Stimulated activated naive CD8-positive, alpha-beta T cell treated with anti-CD3 and anti-CD28 coated beads, Interleukin-15, Interleukin-2, amounts not matched to agents 100 ng/mL and 50 ng/mL, for 24 hours (primary cell): ENCODE results near the gene TSPO2.

Experiments used
- H3K27ac Mint-ChIP-seq: one replicate; pipeline ENCODE4 v1.8.0; 2021; ENCODE audit warnings: mild to moderate bottlenecking, mixed read lengths
- H3K27me3 Mint-ChIP-seq: one replicate; pipeline ENCODE4 v1.8.0; 2021; ENCODE audit warnings: mixed read lengths
- H3K36me3 Mint-ChIP-seq: one replicate; pipeline ENCODE4 v1.8.0; 2021; ENCODE audit warnings: low read depth, mixed read lengths
- H3K4me1 Mint-ChIP-seq: one replicate; pipeline ENCODE4 v1.8.0; 2021; ENCODE audit warnings: low read depth, mixed read lengths
- H3K4me3 Mint-ChIP-seq: one replicate; pipeline ENCODE4 v1.8.0; 2021; ENCODE audit warnings: mild to moderate bottlenecking, mixed read lengths
- H3K9me3 Mint-ChIP-seq: one replicate; pipeline ENCODE4 v1.8.0; 2021; ENCODE audit warnings: mixed read lengths

The TSPO2 gene

DNA sequence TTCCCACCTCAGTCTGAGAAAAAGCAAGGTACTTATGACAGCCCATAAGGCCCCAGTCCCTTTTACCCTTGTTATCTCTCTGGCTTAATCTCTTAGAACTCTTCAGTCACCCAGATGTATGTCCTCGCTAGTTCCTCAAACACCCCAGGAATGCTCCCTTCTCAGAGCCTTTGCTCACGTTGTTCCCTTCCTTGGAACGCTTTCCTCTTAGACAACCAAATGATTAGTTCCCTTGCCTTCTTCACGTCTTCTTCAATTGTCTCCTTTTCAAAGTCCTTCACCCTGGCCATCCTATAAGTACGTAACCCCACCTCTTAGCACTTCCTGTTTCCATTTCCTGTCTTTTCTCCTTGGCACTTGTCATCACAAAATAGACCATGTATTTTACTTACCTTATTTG, 9.6 kb downstream of the TSPO2 start:
- H3K27me3 Mint-ChIP-seq = no peaks in the 10 kb centered on the region
- H3K27ac Mint-ChIP-seq = peak overlapping the region; percentile 84
- H3K9me3 Mint-ChIP-seq = no peaks in the 10 kb centered on the region
- no peak overlapping the region for H3K4me3 Mint-ChIP-seq
- H3K36me3 Mint-ChIP-seq = peaks cover 22% of the 10 kb centered on the region
- peaks cover 16% of the 10 kb centered on the region for H3K4me1 Mint-ChIP-seq

DNA sequence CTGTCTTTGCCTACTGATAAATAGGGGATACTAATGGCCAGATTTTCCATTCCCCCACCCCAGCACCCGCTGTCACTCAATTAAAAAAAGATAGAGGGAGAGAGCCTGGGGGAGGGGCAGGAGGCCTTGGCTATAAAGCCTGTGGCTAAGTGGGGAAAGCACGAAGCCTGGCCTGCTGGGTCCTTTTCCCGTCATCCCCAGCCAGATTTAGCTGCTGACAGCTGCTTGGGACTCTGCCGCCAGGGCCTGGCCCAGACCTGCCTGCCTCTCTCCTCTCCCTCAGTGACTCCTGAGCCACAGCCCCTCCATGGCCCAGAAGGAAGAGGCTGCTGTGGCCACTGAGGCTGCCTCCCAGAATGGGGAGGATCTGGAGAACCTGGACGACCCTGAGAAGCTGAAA, 10.8 kb downstream of the TSPO2 start, which contains the start of gene APOBEC2:
Gene APOBEC2 (plus strand): TSS at position 162 of the 400 bp plus-strand sequence. CDS start 146 bp downstream, at position 308.
- H3K27me3 Mint-ChIP-seq = no peaks in the 10 kb centered on the region
- peak within 1 kb of the TSS; percentile 84 for H3K27ac Mint-ChIP-seq
- H3K4me1 Mint-ChIP-seq = peaks cover 16% of the 10 kb centered on the region
- no peak within 1 kb of the TSS for H3K4me3 Mint-ChIP-seq
- peaks cover 27% of the 10 kb centered on the region for H3K36me3 Mint-ChIP-seq
- no peaks in the 10 kb centered on the region for H3K9me3 Mint-ChIP-seq

GRCh38 chr6:41054511-41054910, 12.2 kb downstream of the TSPO2 start:
- no peaks in the 10 kb centered on the region for H3K27me3 Mint-ChIP-seq
- peaks cover 31% of the 10 kb centered on the region for H3K36me3 Mint-ChIP-seq
- H3K4me3 Mint-ChIP-seq = no peak overlapping the region
- no peaks in the 10 kb centered on the region for H3K9me3 Mint-ChIP-seq
- peaks cover 22% of the 10 kb centered on the region for H3K4me1 Mint-ChIP-seq
- H3K27ac Mint-ChIP-seq = no peak overlapping the region

GRCh38 chr6:41055149-41055548, 12.9 kb downstream of the TSPO2 start:
- H3K4me1 Mint-ChIP-seq = peaks cover 22% of the 10 kb centered on the region
- no peaks in the 10 kb centered on the region for H3K9me3 Mint-ChIP-seq
- peaks cover 36% of the 10 kb centered on the region for H3K36me3 Mint-ChIP-seq
- H3K4me3 Mint-ChIP-seq = no peak overlapping the region
- H3K27me3 Mint-ChIP-seq = no peaks in the 10 kb centered on the region
- no peak overlapping the region for H3K27ac Mint-ChIP-seq

DNA sequence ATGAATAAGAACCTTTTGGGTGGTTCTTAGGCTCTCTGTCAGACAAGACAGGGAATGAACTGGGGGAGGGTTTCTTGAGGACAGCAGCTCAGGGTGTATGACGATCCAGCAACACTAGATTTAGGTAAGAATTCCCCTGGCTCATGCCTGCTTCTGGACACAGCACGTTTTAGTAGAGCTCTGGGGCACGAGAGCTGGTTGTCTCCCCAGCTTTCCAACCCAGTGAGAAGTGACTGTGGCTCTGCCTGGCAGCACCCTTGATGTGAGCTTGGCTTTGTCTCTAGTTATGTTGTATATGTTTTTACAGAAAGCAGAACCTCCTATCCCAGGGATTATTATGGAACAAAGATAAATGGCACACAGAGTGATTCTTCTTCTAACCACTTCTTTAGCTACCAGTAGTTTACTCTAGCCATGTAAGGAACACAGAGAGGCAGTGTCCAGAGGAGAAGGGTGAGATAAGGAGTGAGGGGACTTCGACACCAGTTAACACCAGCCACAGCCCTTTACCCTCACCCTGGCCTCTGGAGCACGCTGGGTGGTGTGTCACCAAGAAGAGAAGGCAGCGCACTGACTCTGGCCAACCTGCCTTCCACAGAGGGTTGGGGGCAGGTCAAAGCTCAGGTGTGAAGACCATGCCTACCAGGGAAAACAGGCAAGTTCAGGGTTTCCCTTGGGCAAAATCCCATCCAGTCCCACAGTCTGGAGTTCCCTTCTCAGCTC, 14.7 kb downstream of the TSPO2 start:
- no peak overlapping the region for H3K4me3 Mint-ChIP-seq
- no peaks in the 10 kb centered on the region for H3K27me3 Mint-ChIP-seq
- H3K4me1 Mint-ChIP-seq = peaks cover 15% of the 10 kb centered on the region
- H3K27ac Mint-ChIP-seq = no peak overlapping the region
- H3K36me3 Mint-ChIP-seq = peaks cover 40% of the 10 kb centered on the region
- no peaks in the 10 kb centered on the region for H3K9me3 Mint-ChIP-seq

GRCh38 chr6:41058783-41059181, 16.5 kb downstream of the TSPO2 start:
- H3K4me1 Mint-ChIP-seq = peaks cover 5% of the 10 kb centered on the region
- peak overlapping the region; percentile 45 for H3K27ac Mint-ChIP-seq
- H3K4me3 Mint-ChIP-seq = no peak overlapping the region
- H3K36me3 Mint-ChIP-seq = peaks cover 52% of the 10 kb centered on the region
- no peaks in the 10 kb centered on the region for H3K9me3 Mint-ChIP-seq
- H3K27me3 Mint-ChIP-seq = no peaks in the 10 kb centered on the region

- H3K9me3 Mint-ChIP-seq = no peaks in the 10 kb centered on the region
- peaks cover 59% of the 10 kb centered on the region for H3K36me3 Mint-ChIP-seq
- no peak overlapping the region for H3K27ac Mint-ChIP-seq
- no peaks in the 10 kb centered on the region for H3K27me3 Mint-ChIP-seq
- H3K4me1 Mint-ChIP-seq = peaks cover 5% of the 10 kb centered on the region
- no peak overlapping the region for H3K4me3 Mint-ChIP-seq
These were observed 17.3 kb downstream of the TSPO2 start for GRCh38 chr6:41059556-41059955.

DNA sequence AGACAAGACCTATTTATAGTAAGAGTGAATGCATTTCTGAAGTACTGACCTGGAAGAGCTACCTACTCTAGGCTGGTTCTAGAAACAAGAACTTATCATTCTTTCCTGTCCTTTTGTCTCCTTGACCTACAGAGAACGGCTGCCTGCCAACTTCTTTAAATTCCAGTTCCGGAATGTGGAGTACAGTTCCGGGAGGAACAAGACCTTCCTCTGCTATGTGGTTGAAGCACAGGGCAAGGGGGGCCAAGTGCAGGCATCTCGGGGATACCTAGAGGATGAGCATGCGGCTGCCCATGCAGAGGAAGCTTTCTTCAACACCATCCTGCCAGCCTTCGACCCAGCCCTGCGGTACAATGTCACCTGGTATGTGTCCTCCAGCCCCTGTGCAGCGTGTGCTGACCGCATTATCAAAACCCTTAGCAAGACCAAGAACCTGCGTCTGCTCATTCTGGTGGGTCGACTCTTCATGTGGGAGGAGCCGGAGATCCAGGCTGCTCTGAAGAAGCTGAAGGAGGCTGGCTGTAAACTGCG, 19.0 kb downstream of the TSPO2 start:
- Mint-ChIP-seq H3K27me3 (no peaks in the 10 kb centered on the region), H3K36me3 (peaks cover 66% of the 10 kb centered on the region), H3K27ac (no peak overlapping the region), H3K4me1 (peaks cover 5% of the 10 kb centered on the region), H3K9me3 (no peaks in the 10 kb centered on the region), H3K4me3 (no peak overlapping the region)

GRCh38 chr6:41062056-41062455, 19.8 kb downstream of the TSPO2 start:
- Mint-ChIP-seq H3K9me3 (no peaks in the 10 kb centered on the region), H3K27me3 (no peaks in the 10 kb centered on the region), H3K27ac (no peak overlapping the region), H3K4me1 (peaks cover 11% of the 10 kb centered on the region), H3K36me3 (peaks cover 66% of the 10 kb centered on the region), H3K4me3 (no peak overlapping the region)

GRCh38 chr6:41063884-41064285, 21.6 kb downstream of the TSPO2 start:
- peaks cover 12% of the 10 kb centered on the region for H3K4me1 Mint-ChIP-seq
- H3K27me3 Mint-ChIP-seq = no peaks in the 10 kb centered on the region
- no peaks in the 10 kb centered on the region for H3K9me3 Mint-ChIP-seq
- no peak overlapping the region for H3K27ac Mint-ChIP-seq
- H3K36me3 Mint-ChIP-seq = peaks cover 70% of the 10 kb centered on the region
- no peak overlapping the region for H3K4me3 Mint-ChIP-seq

- Mint-ChIP-seq H3K27ac (no peak overlapping the region), H3K27me3 (no peaks in the 10 kb centered on the region), H3K4me1 (peaks cover 15% of the 10 kb centered on the region), H3K36me3 (peaks cover 75% of the 10 kb centered on the region), H3K4me3 (no peak overlapping the region), H3K9me3 (no peaks in the 10 kb centered on the region)
These were observed 22.6 kb downstream of the TSPO2 start for GRCh38 chr6:41064841-41065240.

GRCh38 chr6:41065550-41066026, 23.3 kb downstream of the TSPO2 start:
- Mint-ChIP-seq H3K9me3 (no peaks in the 10 kb centered on the region), H3K27me3 (no peaks in the 10 kb centered on the region), H3K36me3 (peaks cover 70% of the 10 kb centered on the region), H3K4me3 (no peak overlapping the region), H3K27ac (no peak overlapping the region), H3K4me1 (peaks cover 21% of the 10 kb centered on the region)

- no peaks in the 10 kb centered on the region for H3K9me3 Mint-ChIP-seq
- peaks cover 29% of the 10 kb centered on the region for H3K4me1 Mint-ChIP-seq
- H3K27ac Mint-ChIP-seq = no peak overlapping the region
- peaks cover 73% of the 10 kb centered on the region for H3K36me3 Mint-ChIP-seq
- H3K4me3 Mint-ChIP-seq = no peak overlapping the region
- H3K27me3 Mint-ChIP-seq = no peaks in the 10 kb centered on the region
These were observed 24.6 kb downstream of the TSPO2 start for GRCh38 chr6:41066867-41067304.

GRCh38 chr6:41071501-41071922, 29.2 kb downstream of the TSPO2 start:
- H3K36me3 Mint-ChIP-seq = peaks cover 53% of the 10 kb centered on the region

DNA sequence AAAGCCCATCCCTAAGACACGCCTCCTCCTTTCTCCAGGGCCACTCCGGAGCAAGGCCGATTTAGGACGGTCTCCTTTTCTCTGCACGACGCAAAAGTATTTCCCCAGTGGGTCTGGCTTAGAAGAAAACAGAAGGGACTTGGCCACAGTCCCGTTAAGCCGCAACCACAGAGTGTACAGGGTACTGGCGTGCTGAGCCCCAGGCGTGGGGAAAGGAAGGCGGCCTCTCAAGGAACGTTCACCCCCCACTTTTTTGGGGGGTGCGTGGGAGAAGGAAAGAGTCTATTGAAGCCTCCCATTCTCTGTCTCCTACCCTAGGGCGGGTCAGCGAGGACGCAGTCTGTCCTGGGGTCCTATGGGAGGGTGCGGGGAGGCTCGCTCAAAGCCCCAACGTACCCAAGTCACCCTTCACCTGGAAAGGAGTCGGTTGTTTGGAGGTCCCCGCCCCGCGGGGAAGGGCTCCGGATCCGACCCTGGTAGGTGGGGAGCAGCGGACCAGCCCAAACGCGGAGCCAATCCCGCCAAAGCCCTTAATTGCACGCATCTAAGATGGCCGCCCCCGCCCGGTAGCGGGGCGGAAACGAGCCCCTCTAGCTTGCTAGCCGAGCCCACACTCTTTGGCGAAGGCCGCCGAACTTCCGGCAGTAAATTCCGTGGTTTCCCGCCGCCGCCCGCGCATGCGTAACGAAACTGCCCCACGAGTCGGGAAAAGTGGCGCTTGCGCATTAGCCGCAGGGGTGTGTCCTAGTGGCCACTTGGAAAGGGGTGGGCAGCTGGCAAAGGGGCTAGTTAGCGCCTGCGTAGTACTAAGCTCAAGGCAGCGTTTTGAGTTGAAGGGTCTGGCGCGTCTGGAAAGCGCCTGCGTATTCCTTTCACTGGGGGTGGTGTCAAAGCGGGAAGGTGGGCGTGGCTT, 29.9 kb downstream of the TSPO2 start, which contains the start of gene OARD1:
Gene OARD1 (minus strand): TSS at position 434 of the 913 bp plus-strand sequence. CDS start 722 bp downstream, outside the sequence.
- Mint-ChIP-seq H3K27me3 (no peaks in the 10 kb centered on the region), H3K4me1 (peaks cover 60% of the 10 kb centered on the region), H3K4me3 (peak within 1 kb of the TSS; percentile 93), H3K36me3 (peaks cover 48% of the 10 kb centered on the region), H3K9me3 (no peaks in the 10 kb centered on the region), H3K27ac (peak within 1 kb of the TSS; percentile 95)

More at GRCh38 chr6:41071501-41071922, 29.2 kb downstream of the TSPO2 start:
- Mint-ChIP-seq H3K4me1 (peaks cover 60% of the 10 kb centered on the region), H3K27me3 (no peaks in the 10 kb centered on the region), H3K27ac (peak overlapping the region; percentile 95), H3K4me3 (peak overlapping the region; percentile 93), H3K9me3 (no peaks in the 10 kb centered on the region)
